Lower lobe of right lung (tissue), 2 donors: ENCODE data around the gene SOX1. TPM values are rescaled to one million over a fixed set of nuclear protein-coding genes. Genes with fewer than 3 reads are reported as not detected.

ENCODE experiments used
- ATAC-seq, 2 donors: fragments of 200-7000 bp; cut with Tn5 transposase; one replicate each; pipeline ENCODE4 v1.9.1; 2020 to 2022; ENCODE audit warnings: mild to moderate bottlenecking in 2 of 2, moderate library complexity in 2 of 2
- DNase-seq: peaks from one replicate; pipeline ENCODE4 v3.0.0-alpha.2; 2020
- H3K27ac ChIP-seq: fragments of 200-600 bp; one replicate; pipeline ENCODE4 v1.8.0; 2022
- H3K27me3 ChIP-seq: fragments of 200-600 bp; one replicate; pipeline ENCODE4 v1.8.0; 2022; ENCODE audit warnings: low read depth
- H3K36me3 ChIP-seq: fragments of 200-600 bp; one replicate; pipeline ENCODE4 v1.8.0; 2022; ENCODE audit warnings: mild to moderate bottlenecking
- H3K4me1 ChIP-seq: fragments of 200-600 bp; one replicate; pipeline ENCODE4 v1.8.0; 2022
- H3K4me3 ChIP-seq: fragments of 200-600 bp; one replicate; pipeline ENCODE4 v1.8.0; 2022; ENCODE audit warnings: mild to moderate bottlenecking
- H3K9me3 ChIP-seq: fragments of 200-600 bp; one replicate; pipeline ENCODE4 v1.8.0; 2022
- intact Hi-C: fragments of 100-400 bp; cut with DNase I; formaldehyde crosslinking; loops from one replicate; pipeline ENCODE4 v1.11.0; 2022
- total RNA-seq: library from RNA; stranded (reverse); fragmentation: NEBNext Ultra II Directional; extraction: Animal tissue kit (Norgen Biotek cat#: 25700); gene quantifications from one replicate; pipeline ENCODE4 v1.2.1, GENCODE V29; 2021
- TF ChIP-seq, protein P1 (sequence below): fragments of 200-600 bp; IDR thresholded peaks from one replicate; pipeline ENCODE4 v1.8.0; 2022; ENCODE audit warnings: antibody characterized with exemption, mild to moderate bottlenecking
- donor health status: DM: no; HTN: yes; CAD: no; lungs with severe emphysema.

The SOX1 gene
- total RNA-seq, 1 donor from 2014 or later = not detected

- H3K27me3 ChIP-seq = peaks cover 97% of the 10 kb centered on the region
- no peak overlapping the region for H3K4me3 ChIP-seq
- TF ChIP-seq, protein P1, sequence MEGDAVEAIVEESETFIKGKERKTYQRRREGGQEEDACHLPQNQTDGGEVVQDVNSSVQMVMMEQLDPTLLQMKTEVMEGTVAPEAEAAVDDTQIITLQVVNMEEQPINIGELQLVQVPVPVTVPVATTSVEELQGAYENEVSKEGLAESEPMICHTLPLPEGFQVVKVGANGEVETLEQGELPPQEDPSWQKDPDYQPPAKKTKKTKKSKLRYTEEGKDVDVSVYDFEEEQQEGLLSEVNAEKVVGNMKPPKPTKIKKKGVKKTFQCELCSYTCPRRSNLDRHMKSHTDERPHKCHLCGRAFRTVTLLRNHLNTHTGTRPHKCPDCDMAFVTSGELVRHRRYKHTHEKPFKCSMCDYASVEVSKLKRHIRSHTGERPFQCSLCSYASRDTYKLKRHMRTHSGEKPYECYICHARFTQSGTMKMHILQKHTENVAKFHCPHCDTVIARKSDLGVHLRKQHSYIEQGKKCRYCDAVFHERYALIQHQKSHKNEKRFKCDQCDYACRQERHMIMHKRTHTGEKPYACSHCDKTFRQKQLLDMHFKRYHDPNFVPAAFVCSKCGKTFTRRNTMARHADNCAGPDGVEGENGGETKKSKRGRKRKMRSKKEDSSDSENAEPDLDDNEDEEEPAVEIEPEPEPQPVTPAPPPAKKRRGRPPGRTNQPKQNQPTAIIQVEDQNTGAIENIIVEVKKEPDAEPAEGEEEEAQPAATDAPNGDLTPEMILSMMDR = no peak
- no peaks in the 10 kb centered on the region for H3K36me3 ChIP-seq
- peaks cover 3% of the 10 kb centered on the region for H3K4me1 ChIP-seq
- no peak overlapping the region for H3K27ac ChIP-seq
- intact Hi-C loops = no loop called here
- DNase-seq = no peak
- ATAC-seq = no peak
- no peaks in the 10 kb centered on the region for H3K9me3 ChIP-seq
These were observed 7.4 kb downstream of the SOX1 start for GRCh38 chr13:112074139-112074865.

- Histone ChIP-seq H3K27me3 (peaks cover 81% of the 10 kb centered on the region), H3K9me3 (no peaks in the 10 kb centered on the region), H3K27ac (no peak overlapping the region), H3K4me3 (no peak overlapping the region), H3K36me3 (no peaks in the 10 kb centered on the region), H3K4me1 (no peaks in the 10 kb centered on the region)
- TF ChIP-seq, protein P1 = no peak
- no peak for DNase-seq
- ATAC-seq = no peak
- intact Hi-C loops = no loop called here
These were observed 10.8 kb downstream of the SOX1 start for GRCh38 chr13:112077729-112078128.

- Histone ChIP-seq H3K4me3 (no peak overlapping the region), H3K4me1 (no peaks in the 10 kb centered on the region), H3K27me3 (peaks cover 80% of the 10 kb centered on the region), H3K27ac (no peak overlapping the region), H3K9me3 (peaks cover 4% of the 10 kb centered on the region), H3K36me3 (no peaks in the 10 kb centered on the region)
- ATAC-seq (no peak), DNase-seq (no peak)
- intact Hi-C loops = no loop called here
- TF ChIP-seq, protein P1 = no peak
These were observed 11.3 kb downstream of the SOX1 start for GRCh38 chr13:112078216-112078615.

DNA sequence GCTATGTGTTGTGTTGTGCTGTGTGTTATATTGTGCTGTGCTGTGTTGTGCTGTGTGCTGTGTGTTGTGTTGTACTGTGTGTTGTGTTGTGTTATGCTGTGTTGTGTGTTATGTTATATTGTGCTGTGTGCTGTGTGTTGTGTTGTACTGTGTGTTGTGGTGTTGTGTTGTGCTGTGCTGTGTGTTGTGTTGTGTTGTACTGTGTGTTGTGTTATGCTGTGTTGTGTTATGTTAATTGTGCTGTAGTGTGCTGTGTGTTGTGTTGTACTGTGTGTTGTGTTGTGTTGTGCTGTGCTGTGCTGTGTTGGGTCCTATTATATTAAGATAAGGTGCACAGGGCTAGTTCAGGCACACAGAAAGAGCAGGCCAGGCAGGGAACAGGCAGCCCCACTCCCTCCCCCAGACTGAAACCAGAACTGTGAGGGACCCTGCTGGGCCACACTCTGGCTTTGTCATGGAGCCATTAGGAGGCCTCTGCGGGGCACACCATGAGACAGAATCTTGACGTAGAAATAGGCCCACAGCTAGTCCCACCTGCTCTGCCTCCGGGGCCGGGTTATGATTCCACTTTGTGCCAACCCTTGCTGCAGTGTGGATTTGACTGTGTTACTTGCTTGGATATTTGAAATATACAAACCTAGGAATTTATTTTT, 12.1 kb downstream of the SOX1 start:
- Histone ChIP-seq H3K36me3 (no peaks in the 10 kb centered on the region), H3K4me1 (no peaks in the 10 kb centered on the region), H3K27me3 (peaks cover 73% of the 10 kb centered on the region), H3K9me3 (peaks cover 12% of the 10 kb centered on the region), H3K27ac (no peak overlapping the region), H3K4me3 (no peak overlapping the region)
- no peak for ATAC-seq
- intact Hi-C loops = no loop called here
- TF ChIP-seq, protein P1 = no peak
- DNase-seq = no peak

GRCh38 chr13:112079696-112080095, 12.7 kb downstream of the SOX1 start:
- no peaks in the 10 kb centered on the region for H3K36me3 ChIP-seq
- ATAC-seq (no peak), DNase-seq (no peak)
- H3K4me3 ChIP-seq = no peak overlapping the region
- peaks cover 66% of the 10 kb centered on the region for H3K27me3 ChIP-seq
- no peak overlapping the region for H3K27ac ChIP-seq
- TF ChIP-seq, protein P1 = no peak
- intact Hi-C loops = no loop called here
- no peaks in the 10 kb centered on the region for H3K4me1 ChIP-seq
- H3K9me3 ChIP-seq = peaks cover 16% of the 10 kb centered on the region
